HepG2 (cell line): ENCODE data around the gene UBFD1. TPM values are rescaled to one million over a fixed set of nuclear protein-coding genes. Genes with fewer than 3 reads are reported as not detected.
A peak's percentile ranks its signal among the peaks of the same experiment; 100 is the strongest.

ENCODE experiments used
- CSRNP2 ChIP-seq: sonication (generic); formaldehyde crosslinking; conservative IDR thresholded peaks from 2 replicates; pipeline ENCODE4 v1.8.0; 2022; ENCODE audit warnings: low read depth, missing genetic modification reagents
- FOXC1 ChIP-seq: sonication (generic); formaldehyde crosslinking; IDR thresholded peaks from 2 replicates; pipeline ENCODE4 v1.8.0; 2022; ENCODE audit warnings: mild to moderate bottlenecking, missing genetic modification reagents, borderline replicate concordance
- NCOR1 ChIP-seq: fragments of 200-600 bp; sonication (generic); IDR thresholded peaks from 2 replicates; pipeline ENCODE4 v1.7.0; 2017; ENCODE audit warnings: antibody characterized with exemption, low read length, borderline replicate concordance
- POLR2G ChIP-seq: fragments of 200-400 bp; formaldehyde crosslinking; IDR thresholded peaks from 2 replicates; pipeline ENCODE4 v1.6.1; 2018; ENCODE audit warnings: mild to moderate bottlenecking, low read depth, low read length, moderate library complexity
- SETDB1 ChIP-seq: sonication (generic); formaldehyde crosslinking; IDR thresholded peaks from 2 replicates; pipeline ENCODE4 v1.5.1; 2020; ENCODE audit warnings: missing genetic modification reagents, mild to moderate bottlenecking, borderline replicate concordance
- SP4 ChIP-seq: sonication (generic); formaldehyde crosslinking; IDR thresholded peaks from 2 replicates; pipeline ENCODE4 v1.8.1; 2023; ENCODE audit warnings: mild to moderate bottlenecking, missing genetic modification reagents
- STAT5B ChIP-seq: sonication (generic); formaldehyde crosslinking; IDR thresholded peaks from 2 replicates; pipeline ENCODE4 v1.4.0; 2020; ENCODE audit warnings: missing genetic modification reagents
- ZFP36L1 ChIP-seq: sonication (generic); formaldehyde crosslinking; IDR thresholded peaks from 2 replicates; pipeline ENCODE4 v1.8.0; 2022; ENCODE audit warnings: mild to moderate bottlenecking, missing genetic modification reagents, moderate library complexity
- ZNF296 ChIP-seq: sonication (generic); formaldehyde crosslinking; conservative IDR thresholded peaks from 2 replicates; pipeline ENCODE4 v1.5.0; 2020; ENCODE audit warnings: mild to moderate bottlenecking, missing genetic modification reagents
- ZNF598 ChIP-seq: sonication (generic); formaldehyde crosslinking; IDR thresholded peaks from 2 replicates; pipeline ENCODE4 v1.5.1; 2020; ENCODE audit warnings: mild to moderate bottlenecking, missing genetic modification reagents, borderline replicate concordance
- ZNF850 ChIP-seq: sonication (generic); formaldehyde crosslinking; conservative IDR thresholded peaks from 2 replicates; pipeline ENCODE4 v1.9.0; 2021; ENCODE audit warnings: mild to moderate bottlenecking, missing genetic modification reagents
- polyA plus RNA-seq, 8 experiments: library from polyadenylated mRNA; depleted of rRNA in 3 of 8; stranded (reverse) in 7 of 8; unstranded in 1 of 8; fragments of >200 nt; fragmentation: Illumina TruSeq in 4 of 8; extraction: Trizol in 4 of 8; gene quantifications; 2 replicates each; pipeline versions ENCODE4 v1.2.1 to v1.2.3, GENCODE V29; 2011 to 2016; ENCODE audit warnings: low read depth in 4 of 8, missing spikeins in 1 of 8, mixed read lengths in 1 of 8; ENCODE audit not compliant: insufficient read depth in 1 of 8
- total RNA-seq, 5 experiments: library from RNA; depleted of rRNA; stranded (reverse); fragments of >200 nt; fragmentation: Illumina TruSeq; extraction: Trizol; gene quantifications; 2 replicates each; pipeline ENCODE4 v1.2.3, GENCODE V29; 2016; ENCODE audit warnings: low read depth in 1 of 5
- TF ChIP-seq, protein P1 (sequence below): sonication (generic); formaldehyde crosslinking; IDR thresholded peaks from 2 replicates; pipeline ENCODE4 v1.8.1; 2023; ENCODE audit warnings: mild to moderate bottlenecking, missing genetic modification reagents
- TF ChIP-seq, protein P2 (sequence below): sonication (generic); formaldehyde crosslinking; IDR thresholded peaks from 2 replicates; pipeline ENCODE4 v1.4.0; 2020; ENCODE audit warnings: missing genetic modification reagents

UBFD1 gene
- total and polyA plus RNA-seq, 2 of the 13 experiments (the other 11 are each of a cell fraction or from before 2014, with no cell fraction given), result 100 to 111 TPM

DNA sequence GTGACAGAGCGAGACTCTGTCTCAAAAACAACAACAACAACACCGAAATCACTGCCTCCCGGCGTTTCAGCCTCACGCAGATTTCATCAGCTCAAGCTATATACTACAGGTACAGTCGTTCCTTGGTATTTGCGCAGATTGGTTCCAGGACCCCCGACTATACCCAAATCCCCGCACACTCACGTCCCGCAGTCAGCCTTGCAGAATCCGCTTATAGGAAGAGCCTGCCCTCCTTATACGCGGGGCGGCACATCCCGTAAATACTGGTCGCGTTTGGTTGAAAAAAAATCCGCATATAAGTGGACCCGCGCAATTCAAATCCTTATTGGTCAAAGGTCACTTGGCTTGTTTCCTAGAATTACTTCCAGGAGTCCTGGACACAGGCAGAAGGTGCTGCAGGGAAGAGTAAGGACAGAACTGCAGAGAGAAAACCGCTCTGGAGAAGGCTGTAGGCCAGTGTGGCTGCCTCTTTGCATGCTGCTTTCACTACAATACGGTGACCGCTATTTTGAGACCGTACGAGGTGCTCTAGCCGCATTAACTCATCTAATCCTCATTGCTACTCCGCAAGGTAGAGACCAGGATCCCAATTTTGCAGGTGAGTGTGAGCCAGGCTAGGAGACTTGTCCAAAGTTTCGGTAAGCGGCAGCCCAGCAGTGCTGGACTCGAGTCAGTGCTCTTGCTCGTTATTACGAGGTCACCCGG lies 37.9 kb downstream of the UBFD1 start (continued):
- no peak for TF ChIP-seq ZNF296 (CRISPR knock-in tag)
- TF ChIP-seq, protein P1, sequence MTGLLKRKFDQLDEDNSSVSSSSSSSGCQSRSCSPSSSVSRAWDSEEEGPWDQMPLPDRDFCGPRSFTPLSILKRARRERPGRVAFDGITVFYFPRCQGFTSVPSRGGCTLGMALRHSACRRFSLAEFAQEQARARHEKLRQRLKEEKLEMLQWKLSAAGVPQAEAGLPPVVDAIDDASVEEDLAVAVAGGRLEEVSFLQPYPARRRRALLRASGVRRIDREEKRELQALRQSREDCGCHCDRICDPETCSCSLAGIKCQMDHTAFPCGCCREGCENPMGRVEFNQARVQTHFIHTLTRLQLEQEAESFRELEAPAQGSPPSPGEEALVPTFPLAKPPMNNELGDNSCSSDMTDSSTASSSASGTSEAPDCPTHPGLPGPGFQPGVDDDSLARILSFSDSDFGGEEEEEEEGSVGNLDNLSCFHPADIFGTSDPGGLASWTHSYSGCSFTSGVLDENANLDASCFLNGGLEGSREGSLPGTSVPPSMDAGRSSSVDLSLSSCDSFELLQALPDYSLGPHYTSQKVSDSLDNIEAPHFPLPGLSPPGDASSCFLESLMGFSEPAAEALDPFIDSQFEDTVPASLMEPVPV, result no peak
- peak; percentile 96; the same call in 1 of the 2 replicates for TF ChIP-seq ZNF850 (CRISPR knock-in tag)
- TF ChIP-seq, protein P2, sequence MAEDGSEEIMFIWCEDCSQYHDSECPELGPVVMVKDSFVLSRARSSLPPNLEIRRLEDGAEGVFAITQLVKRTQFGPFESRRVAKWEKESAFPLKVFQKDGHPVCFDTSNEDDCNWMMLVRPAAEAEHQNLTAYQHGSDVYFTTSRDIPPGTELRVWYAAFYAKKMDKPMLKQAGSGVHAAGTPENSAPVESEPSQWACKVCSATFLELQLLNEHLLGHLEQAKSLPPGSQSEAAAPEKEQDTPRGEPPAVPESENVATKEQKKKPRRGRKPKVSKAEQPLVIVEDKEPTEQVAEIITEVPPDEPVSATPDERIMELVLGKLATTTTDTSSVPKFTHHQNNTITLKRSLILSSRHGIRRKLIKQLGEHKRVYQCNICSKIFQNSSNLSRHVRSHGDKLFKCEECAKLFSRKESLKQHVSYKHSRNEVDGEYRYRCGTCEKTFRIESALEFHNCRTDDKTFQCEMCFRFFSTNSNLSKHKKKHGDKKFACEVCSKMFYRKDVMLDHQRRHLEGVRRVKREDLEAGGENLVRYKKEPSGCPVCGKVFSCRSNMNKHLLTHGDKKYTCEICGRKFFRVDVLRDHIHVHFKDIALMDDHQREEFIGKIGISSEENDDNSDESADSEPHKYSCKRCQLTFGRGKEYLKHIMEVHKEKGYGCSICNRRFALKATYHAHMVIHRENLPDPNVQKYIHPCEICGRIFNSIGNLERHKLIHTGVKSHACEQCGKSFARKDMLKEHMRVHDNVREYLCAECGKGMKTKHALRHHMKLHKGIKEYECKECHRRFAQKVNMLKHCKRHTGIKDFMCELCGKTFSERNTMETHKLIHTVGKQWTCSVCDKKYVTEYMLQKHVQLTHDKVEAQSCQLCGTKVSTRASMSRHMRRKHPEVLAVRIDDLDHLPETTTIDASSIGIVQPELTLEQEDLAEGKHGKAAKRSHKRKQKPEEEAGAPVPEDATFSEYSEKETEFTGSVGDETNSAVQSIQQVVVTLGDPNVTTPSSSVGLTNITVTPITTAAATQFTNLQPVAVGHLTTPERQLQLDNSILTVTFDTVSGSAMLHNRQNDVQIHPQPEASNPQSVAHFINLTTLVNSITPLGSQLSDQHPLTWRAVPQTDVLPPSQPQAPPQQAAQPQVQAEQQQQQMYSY (CRISPR knock-in tag), result no peak
- no peak for TF ChIP-seq NCOR1
- TF ChIP-seq STAT5B, result no peak
- no peak for TF ChIP-seq POLR2G
- peak; percentile 49; the same call in 1 of the 2 replicates for TF ChIP-seq ZFP36L1 (CRISPR knock-in tag)
- 0 out of 2 replicates have a peak, but pooled peaks have one; percentile 17 for TF ChIP-seq ZNF598 (CRISPR knock-in tag)
- TF ChIP-seq FOXC1 (CRISPR knock-in tag), result no peak
- TF ChIP-seq SP4 (CRISPR knock-in tag), result 0 out of 2 replicates have a peak, but pooled peaks have one; percentile 27
- TF ChIP-seq SETDB1 (CRISPR knock-in tag), result no peak
- no peak for TF ChIP-seq CSRNP2
